Epidermal melanocyte (primary cell): Measurements from ENCODE around the gene MALRD1.
"Not testable (repeated sequence)": the region's sequence is repeated elsewhere in the genome, so short reads cannot be mapped to it uniquely, and the experiment has no call there.

Experiments
- DNase-seq: peaks from one replicate; pipeline ENCODE4 v3.0.0; 2011; ENCODE audit warnings: low spot score; ENCODE audit not compliant: insufficient read length

The MALRD1 gene

GRCh38 chr10:19488592-19489280 is 440.1 kb downstream of the MALRD1 start:
- DNase-seq, result no peak

GRCh38 chr10:19491166-19491565 is 442.6 kb downstream of the MALRD1 start:
- DNase-seq, result no peak

GRCh38 chr10:19493917-19494316 is 445.3 kb downstream of the MALRD1 start:
- no peak for DNase-seq

- no peak for DNase-seq
Observed at GRCh38 chr10:19497026-19497425, 448.4 kb downstream of the MALRD1 start.

- DNase-seq, result no peak
Observed at GRCh38 chr10:19498393-19499290, 450.0 kb downstream of the MALRD1 start.

GRCh38 chr10:19499291-19499770 is 450.7 kb downstream of the MALRD1 start:
- DNase-seq, result no peak

- DNase-seq, result no peak
Observed at GRCh38 chr10:19500959-19501358, 452.4 kb downstream of the MALRD1 start.

- DNase-seq, result no peak
Observed at GRCh38 chr10:19505320-19506312, 457.0 kb downstream of the MALRD1 start.

- DNase-seq, result not testable (repeated sequence)
Observed at GRCh38 chr10:19510005-19510732, 461.6 kb downstream of the MALRD1 start.

- DNase-seq, result no peak
Observed at GRCh38 chr10:19518109-19518508, 469.5 kb downstream of the MALRD1 start.

GRCh38 chr10:19518632-19519031 is 470.0 kb downstream of the MALRD1 start:
- DNase-seq, result no peak

- DNase-seq, result no peak
Observed at GRCh38 chr10:19531324-19531723, 482.7 kb downstream of the MALRD1 start.

- no peak for DNase-seq
Observed at GRCh38 chr10:19532411-19532810, 483.8 kb downstream of the MALRD1 start.

- DNase-seq, result no peak
Observed at GRCh38 chr10:19541299-19541698, 492.7 kb downstream of the MALRD1 start.

GRCh38 chr10:19546224-19546623 is 497.6 kb downstream of the MALRD1 start:
- DNase-seq, result no peak

- no peak for DNase-seq
Observed at GRCh38 chr10:19549503-19549902, 500.9 kb downstream of the MALRD1 start.

- DNase-seq, result no peak
Observed at GRCh38 chr10:19556666-19557065, 508.1 kb downstream of the MALRD1 start.

- no peak for DNase-seq
Observed at GRCh38 chr10:19561181-19561580, 512.6 kb downstream of the MALRD1 start.

GRCh38 chr10:19563388-19564141 is 515.0 kb downstream of the MALRD1 start:
- no peak for DNase-seq

GRCh38 chr10:19570120-19570519 is 521.5 kb downstream of the MALRD1 start:
- DNase-seq, result no peak
